ENCODE data around the gene RASSF7. TPM values are rescaled to one million over a fixed set of nuclear protein-coding genes. Genes with fewer than 3 reads are reported as not detected.
"Not testable (repeated sequence)": the region's sequence is repeated elsewhere in the genome, so short reads cannot be mapped to it uniquely, and the experiment has no call there.

Gene RASSF7
- total and polyA plus RNA-seq, 8 donors, result 16.7 to 330 (median 94.9) TPM

DNA sequence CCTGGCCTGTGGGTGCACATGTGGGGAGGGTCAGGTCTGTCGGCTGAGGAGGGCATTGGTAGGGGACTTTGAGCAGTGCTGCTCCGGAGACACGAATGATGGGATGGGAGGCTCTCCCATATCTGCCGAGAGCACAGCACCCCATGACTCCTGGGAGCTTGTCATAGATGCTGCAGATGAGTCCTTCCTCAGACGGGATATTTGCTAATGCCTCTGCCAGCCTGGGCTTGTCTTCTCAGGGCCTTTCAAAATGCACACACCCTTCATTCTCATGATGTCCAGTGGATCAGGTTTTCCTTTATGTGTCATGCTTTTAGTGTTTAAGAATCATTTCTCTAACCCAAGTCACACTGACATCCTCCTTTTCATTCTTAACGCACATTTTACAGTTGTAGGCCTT is 45.6 kb upstream of the RASSF7 start:
- intact Hi-C loops (cut with DNase I; ENCODE audit: low total_unique reads), result no loop called here
- TF ChIP-seq POLR2AphosphoS5 (IDR thresholded peaks at IDR 0.05), result no peak
- peaks cover 0 to 48% (median 31%) of the 10 kb centered on the region in 4 donors for H3K36me3 ChIP-seq
- H3K9me3 ChIP-seq, result peaks cover 0 to 13% (median 8%) of the 10 kb centered on the region in 4 donors
- no peak overlapping the region for H3K27ac ChIP-seq
- H3K4me3 ChIP-seq, result no peak overlapping the region
- DNase-seq, result no peak
- no peaks in the 10 kb centered on the region for H3K27me3 ChIP-seq
- H3K4me1 ChIP-seq, result peaks cover 0 to 16% (median 12%) of the 10 kb centered on the region in 4 donors
- WGBS, 5 donors, result 84 to 94% (median 92%) methylated on average over 6 of the region's 6 CpGs

DNA sequence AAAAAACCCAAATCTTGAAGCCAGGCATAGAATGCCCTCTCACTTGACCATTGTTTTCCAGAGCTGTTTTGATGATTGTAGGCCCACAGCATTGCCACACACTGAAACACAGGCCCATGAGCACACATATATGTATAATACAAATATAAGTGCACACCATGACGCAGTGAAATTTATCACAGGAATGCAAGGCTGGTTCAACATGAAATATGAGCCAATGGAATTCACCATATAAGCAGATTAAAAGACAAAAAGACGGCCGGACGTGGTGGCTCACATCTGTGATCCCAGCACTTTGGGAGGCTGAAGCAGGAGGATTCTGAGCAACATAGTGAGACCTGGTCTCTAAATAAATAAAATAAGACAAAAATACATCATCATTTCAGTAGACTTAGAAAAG is 44.4 kb upstream of the RASSF7 start:
- peaks cover 0 to 16% (median 12%) of the 10 kb centered on the region in 4 donors for H3K4me1 ChIP-seq
- TF ChIP-seq, protein P1, sequence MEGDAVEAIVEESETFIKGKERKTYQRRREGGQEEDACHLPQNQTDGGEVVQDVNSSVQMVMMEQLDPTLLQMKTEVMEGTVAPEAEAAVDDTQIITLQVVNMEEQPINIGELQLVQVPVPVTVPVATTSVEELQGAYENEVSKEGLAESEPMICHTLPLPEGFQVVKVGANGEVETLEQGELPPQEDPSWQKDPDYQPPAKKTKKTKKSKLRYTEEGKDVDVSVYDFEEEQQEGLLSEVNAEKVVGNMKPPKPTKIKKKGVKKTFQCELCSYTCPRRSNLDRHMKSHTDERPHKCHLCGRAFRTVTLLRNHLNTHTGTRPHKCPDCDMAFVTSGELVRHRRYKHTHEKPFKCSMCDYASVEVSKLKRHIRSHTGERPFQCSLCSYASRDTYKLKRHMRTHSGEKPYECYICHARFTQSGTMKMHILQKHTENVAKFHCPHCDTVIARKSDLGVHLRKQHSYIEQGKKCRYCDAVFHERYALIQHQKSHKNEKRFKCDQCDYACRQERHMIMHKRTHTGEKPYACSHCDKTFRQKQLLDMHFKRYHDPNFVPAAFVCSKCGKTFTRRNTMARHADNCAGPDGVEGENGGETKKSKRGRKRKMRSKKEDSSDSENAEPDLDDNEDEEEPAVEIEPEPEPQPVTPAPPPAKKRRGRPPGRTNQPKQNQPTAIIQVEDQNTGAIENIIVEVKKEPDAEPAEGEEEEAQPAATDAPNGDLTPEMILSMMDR (IDR thresholded peaks at IDR 0.05), result no peak
- TF ChIP-seq POLR2AphosphoS5 (IDR thresholded peaks at IDR 0.05) (no peak), POLR2A (IDR thresholded peaks at IDR 0.05) (no peak), EP300 (IDR thresholded peaks at IDR 0.05) (no peak)
- peaks cover 0 to 13% (median 8%) of the 10 kb centered on the region in 4 donors for H3K9me3 ChIP-seq
- no peak overlapping the region for H3K4me3 ChIP-seq
- H3K36me3 ChIP-seq, result peaks cover 0 to 38% (median 20%) of the 10 kb centered on the region in 4 donors
- no peak for DNase-seq
- intact Hi-C loops (cut with DNase I; ENCODE audit: low total_unique reads), result no loop called here
- WGBS, 5 donors, result 91 to 97% (median 93%) methylated on average over 4 of the region's 4 CpGs
- no peak overlapping the region for H3K27ac ChIP-seq
- H3K27me3 ChIP-seq, result no peaks in the 10 kb centered on the region

DNA sequence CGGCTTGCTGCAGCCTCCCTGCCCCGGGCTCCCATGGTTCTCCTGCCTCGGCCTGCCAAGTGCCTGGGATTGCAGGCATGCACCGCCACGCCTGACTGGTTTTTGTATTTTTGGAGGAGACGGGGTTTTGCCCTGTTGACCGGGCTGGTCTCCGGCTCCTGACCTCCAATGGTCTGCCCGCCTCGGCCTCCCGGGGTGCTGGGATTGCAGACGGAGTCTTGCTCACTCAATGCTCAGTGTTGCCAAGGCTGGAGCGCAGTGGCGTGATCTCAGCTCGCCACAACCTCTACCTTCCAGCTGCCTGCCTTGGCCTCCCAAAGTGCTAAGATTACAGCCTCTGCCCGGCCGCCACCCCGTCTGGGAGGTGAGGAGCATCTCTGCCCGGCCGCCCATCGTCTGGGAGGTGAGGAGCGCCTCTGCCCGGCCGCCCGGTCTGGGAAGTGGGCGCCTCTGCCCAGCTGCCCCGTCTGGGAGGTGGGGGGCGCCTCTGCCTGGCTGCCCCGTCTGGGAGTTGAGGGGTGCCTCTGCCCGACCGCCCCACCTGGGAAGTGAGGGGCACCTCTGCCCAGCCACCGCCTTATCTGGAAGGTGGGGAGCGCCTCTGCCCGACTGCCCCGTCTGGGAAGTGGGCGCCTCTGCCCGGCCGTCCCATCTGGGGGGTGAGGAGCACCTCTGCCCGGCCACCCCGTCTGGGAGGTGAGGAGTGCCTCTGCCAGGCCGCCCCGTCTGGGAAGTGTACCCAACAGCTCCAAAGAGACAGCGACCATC is 43.7 kb upstream of the RASSF7 start:
- intact Hi-C loops (cut with DNase I; ENCODE audit: low total_unique reads); H3K27me3 ChIP-seq; DNase-seq; H3K4me3 ChIP-seq; H3K27ac ChIP-seq: not testable (repeated sequence)
- Histone ChIP-seq H3K4me1 (peaks cover 0 to 16% (median 12%) of the 10 kb centered on the region in 4 donors), H3K9me3 (peaks cover 0 to 13% (median 8%) of the 10 kb centered on the region in 4 donors), H3K36me3 (peaks cover 0 to 31% (median 14%) of the 10 kb centered on the region in 4 donors)
- WGBS, 5 donors, result 93 to 98% (median 95%) methylated on average over 25 to 43 of the region's 43 CpGs

GRCh38 chr11:518463-519202 is 42.1 kb upstream of the RASSF7 start:
- H3K4me1 ChIP-seq, result peaks cover 0 to 16% (median 12%) of the 10 kb centered on the region in 4 donors
- H3K27me3 ChIP-seq, result no peaks in the 10 kb centered on the region
- H3K4me3 ChIP-seq, result peak overlapping the region; percentile 14 to 29 (median 24)
- H3K9me3 ChIP-seq, result peaks cover 0 to 13% (median 8%) of the 10 kb centered on the region in 4 donors
- H3K36me3 ChIP-seq, result peaks cover 0 to 16% (median 5%) of the 10 kb centered on the region in 4 donors
- H3K27ac ChIP-seq, result peak overlapping the region; percentile 78 to 87 (median 85)
- DNase-seq, result peak; percentile 94 to 95
- 7 to 10% (median 7%) methylated on average over 54 to 74 of the region's 74 CpGs for WGBS, 5 donors
- TF ChIP-seq POLR2A (IDR thresholded peaks at IDR 0.05), result no peak
- no peak for TF ChIP-seq EP300 (IDR thresholded peaks at IDR 0.05)
- TF ChIP-seq, protein P1 (IDR thresholded peaks at IDR 0.05), result peak in 5 of 7 experiments; percentile 61 to 100 (median 99)
- TF ChIP-seq POLR2AphosphoS5 (IDR thresholded peaks at IDR 0.05), result peak in 2 of 3 donors; percentile 64 to 84
- intact Hi-C loops (cut with DNase I; ENCODE audit: low total_unique reads), result no loop called here

- H3K36me3 ChIP-seq, result no peaks in the 10 kb centered on the region
- no peak for DNase-seq
- WGBS, 5 donors, result 91 to 94% (median 93%) methylated on average over 39 of the region's 39 CpGs
- peaks cover 0 to 16% (median 12%) of the 10 kb centered on the region in 4 donors for H3K4me1 ChIP-seq
- H3K9me3 ChIP-seq, result peaks cover 0 to 13% (median 8%) of the 10 kb centered on the region in 4 donors
- TF ChIP-seq POLR2AphosphoS5 (IDR thresholded peaks at IDR 0.05) (no peak), EP300 (IDR thresholded peaks at IDR 0.05) (no peak), POLR2A (IDR thresholded peaks at IDR 0.05) (no peak)
- TF ChIP-seq, protein P1 (IDR thresholded peaks at IDR 0.05), result no peak
- H3K27ac ChIP-seq, result no peak overlapping the region
- no peak overlapping the region for H3K4me3 ChIP-seq
- no peaks in the 10 kb centered on the region for H3K27me3 ChIP-seq
- intact Hi-C loops (cut with DNase I; ENCODE audit: low total_unique reads), result loop anchor here (5.0 kb wide), 1 partner anchor 52 kb away; no protein-coding TSS in a partner anchor
Observed at GRCh38 chr11:520428-521176, 40.2 kb upstream of the RASSF7 start.
